Activated CD8-positive, alpha-beta T cell treated with anti-CD3 and anti-CD28 coated beads for 36 hours (primary cell): ENCODE results near the gene TMEM209. TPM values are rescaled to one million over a fixed set of nuclear protein-coding genes. Genes with fewer than 3 reads are reported as not detected.

Experiments used
- ATAC-seq: fragments of 200-7000 bp; cut with Tn5 transposase; one replicate; pipeline ENCODE4 v1.10.0; 2021; ENCODE audit warnings: mild to moderate bottlenecking, moderate library complexity
- CTCF ChIA-PET: fragments of 350-600 bp; sonication (Branson Sonifier 250); formaldehyde crosslinking; loops from one replicate; lab custom pipeline; 2021; ENCODE audit warnings: antibody characterized with exemption; lab: Charles Lee
- POLR2A ChIA-PET: fragments of 350-600 bp; sonication (Branson Sonifier 250); formaldehyde crosslinking; loops from one replicate; lab custom pipeline; 2021; ENCODE audit warnings: antibody characterized with exemption; lab: Charles Lee
- DNase-seq: peaks from one replicate; pipeline ENCODE4 v3.0.0-alpha.2; 2020
- H3K27ac Mint-ChIP-seq: one replicate; pipeline ENCODE4 v1.8.0; 2021; ENCODE audit warnings: mild to moderate bottlenecking, mixed read lengths
- H3K27me3 Mint-ChIP-seq: one replicate; pipeline ENCODE4 v1.8.0; 2021; ENCODE audit warnings: mixed read lengths
- H3K36me3 Mint-ChIP-seq: one replicate; pipeline ENCODE4 v1.8.0; 2021; ENCODE audit warnings: low read depth, mixed read lengths
- H3K4me1 Mint-ChIP-seq: one replicate; pipeline ENCODE4 v1.8.0; 2021; ENCODE audit warnings: low read depth, mixed read lengths
- H3K4me3 Mint-ChIP-seq: one replicate; pipeline ENCODE4 v1.8.0; 2021; ENCODE audit warnings: mild to moderate bottlenecking, moderate library complexity, mixed read lengths
- H3K9me3 Mint-ChIP-seq: one replicate; pipeline ENCODE4 v1.8.0; 2021; ENCODE audit warnings: mixed read lengths
- CTCF ChIP-seq: fragments of 200-600 bp; IDR thresholded peaks from one replicate; pipeline ENCODE4 v1.8.0; 2022; ENCODE audit warnings: antibody characterized with exemption, mild to moderate bottlenecking
- intact Hi-C: fragments of 100-400 bp; cut with micrococcal nuclease; formaldehyde crosslinking; loops from one replicate; pipeline ENCODE4 v1.10.0; 2022
- total RNA-seq, 2 experiments: library from RNA; stranded (reverse); gene quantifications; one replicate each; pipeline ENCODE4 v1.2.3, GENCODE V29; 2021

Gene TMEM209
- total RNA-seq, 2 experiments from 2014 or later = 36.1 to 45.6 TPM

DNA sequence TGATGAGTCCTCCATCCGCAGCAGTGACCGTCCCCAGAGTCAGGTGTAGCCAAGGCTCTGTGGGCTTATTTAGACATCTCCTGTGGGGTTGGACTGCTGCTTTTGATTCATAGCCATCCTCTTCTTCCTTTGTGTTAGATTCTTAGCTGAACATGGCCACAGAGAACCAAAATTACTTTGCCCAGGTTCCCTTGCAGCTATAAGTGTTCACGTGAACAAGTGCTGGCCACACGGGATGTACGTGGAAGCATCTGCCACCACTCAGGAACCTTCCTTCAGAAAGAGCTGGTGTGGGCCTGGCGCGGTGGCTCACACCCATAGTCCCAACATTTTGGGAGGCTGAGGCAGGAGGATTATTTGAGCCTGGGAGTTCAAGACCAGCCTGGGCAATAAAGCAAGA lies 49.1 kb downstream of the TMEM209 start:
- ChIA-PET CTCF (interaction anchor here (2.1 kb wide), 1 partner anchor 9 kb away, joined by 10 read pairs; no protein-coding TSS in a partner anchor), POLR2A (interaction anchor here (1.5 kb wide), 1 partner anchor 435 kb away, joined by 3 read pairs; no protein-coding TSS in a partner anchor)
- peaks cover 11% of the 10 kb centered on the region for H3K9me3 Mint-ChIP-seq
- TF ChIP-seq CTCF = no peak
- intact Hi-C loops = no loop called here
- no peak overlapping the region for H3K4me3 Mint-ChIP-seq
- H3K4me1 Mint-ChIP-seq = no peaks in the 10 kb centered on the region
- DNase-seq (no peak), ATAC-seq (no peak)
- peaks cover 6% of the 10 kb centered on the region for H3K27me3 Mint-ChIP-seq
- no peak overlapping the region for H3K27ac Mint-ChIP-seq
- H3K36me3 Mint-ChIP-seq = peaks cover 33% of the 10 kb centered on the region

- intact Hi-C loops = no loop called here
- H3K27me3 Mint-ChIP-seq = peaks cover 10% of the 10 kb centered on the region
- no peak for TF ChIP-seq CTCF
- no peaks in the 10 kb centered on the region for H3K4me1 Mint-ChIP-seq
- peaks cover 2% of the 10 kb centered on the region for H3K9me3 Mint-ChIP-seq
- H3K36me3 Mint-ChIP-seq = peaks cover 19% of the 10 kb centered on the region
- H3K4me3 Mint-ChIP-seq = no peak overlapping the region
- ATAC-seq = no peak
- DNase-seq = no peak
- H3K27ac Mint-ChIP-seq = no peak overlapping the region
- ChIA-PET CTCF (interaction anchor here (1.4 to 2.1 kb wide), 2 partner anchors 11 to 82 kb away, joined by 3 to 10 read pairs; no protein-coding TSS in a partner anchor), POLR2A (interaction anchor here (1.0 kb wide), 1 partner anchor 18 kb away, joined by 3 read pairs; no protein-coding TSS in a partner anchor)
Measured at GRCh38 chr7:130154501-130155317, 50.5 kb downstream of the TMEM209 start.

- Mint-ChIP-seq H3K4me1 (no peaks in the 10 kb centered on the region), H3K9me3 (peaks cover 2% of the 10 kb centered on the region), H3K4me3 (no peak overlapping the region), H3K27ac (no peak overlapping the region), H3K27me3 (peaks cover 10% of the 10 kb centered on the region), H3K36me3 (peaks cover 13% of the 10 kb centered on the region)
- no peak for TF ChIP-seq CTCF
- intact Hi-C loops = no loop called here
- ChIA-PET CTCF (interaction anchor here (1.4 kb wide), 1 partner anchor 82 kb away, joined by 3 read pairs; no protein-coding TSS in a partner anchor), POLR2A (interaction anchor here (0.8 kb wide), 1 partner anchor 83 kb away, joined by 3 read pairs; no protein-coding TSS in a partner anchor)
- ATAC-seq (no peak), DNase-seq (no peak)
Measured at GRCh38 chr7:130154131-130154500, 51.1 kb downstream of the TMEM209 start.

DNA sequence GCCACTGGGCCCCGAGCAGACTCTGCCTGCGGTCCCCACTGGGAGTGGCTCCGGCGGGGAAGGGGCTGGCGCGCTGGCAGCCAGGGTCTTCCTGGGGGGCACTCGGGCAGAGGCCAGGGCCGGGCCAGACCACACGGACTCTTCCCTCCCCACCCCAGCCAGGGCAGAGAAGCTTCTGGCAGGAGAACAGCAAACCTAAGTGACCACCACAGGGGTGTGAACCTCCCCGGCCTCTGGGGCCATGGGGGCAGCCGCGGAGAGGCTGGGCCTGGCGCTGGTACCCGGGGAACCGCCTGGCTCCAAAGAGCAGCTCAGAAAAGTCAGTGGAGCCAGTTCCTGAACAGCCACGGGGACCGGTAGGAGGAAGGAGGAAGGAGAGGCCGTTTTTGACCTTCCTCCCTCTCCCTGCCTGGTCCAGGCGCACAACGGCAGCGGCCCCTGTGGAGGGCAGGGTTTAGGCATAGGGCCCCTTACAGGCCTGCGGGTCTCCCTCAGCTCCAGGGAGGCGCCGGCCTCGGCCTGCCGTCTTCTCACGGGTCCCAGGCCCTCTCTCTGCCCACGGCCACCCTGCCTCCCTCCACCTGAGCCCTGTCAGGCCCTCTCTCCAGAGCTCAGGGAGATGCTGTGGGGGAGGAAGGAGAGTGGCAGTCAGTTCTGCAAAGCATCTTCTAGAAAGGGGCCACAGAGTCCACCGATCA lies 51.8 kb downstream of the TMEM209 start:
- intact Hi-C loops = no loop called here
- peaks cover 8% of the 10 kb centered on the region for H3K36me3 Mint-ChIP-seq
- H3K4me3 Mint-ChIP-seq = no peak overlapping the region
- peaks cover 10% of the 10 kb centered on the region for H3K27me3 Mint-ChIP-seq
- TF ChIP-seq CTCF = no peak
- ATAC-seq (no peak), DNase-seq (no peak)
- POLR2A ChIA-PET = interaction anchor here (0.8 kb wide), 1 partner anchor 82 kb away, joined by 3 read pairs; no protein-coding TSS in a partner anchor
- no peaks in the 10 kb centered on the region for H3K4me1 Mint-ChIP-seq
- peaks cover 2% of the 10 kb centered on the region for H3K9me3 Mint-ChIP-seq
- CTCF ChIA-PET = interaction anchor here (1.4 kb wide), 1 partner anchor 81 kb away, joined by 3 read pairs; no protein-coding TSS in a partner anchor
- no peak overlapping the region for H3K27ac Mint-ChIP-seq
